WTC11 (cell line): ENCODE data around the gene CD46.

Experiments
- CREB1 ChIP-seq: sonication (generic); formaldehyde crosslinking; IDR thresholded peaks from 2 replicates; pipeline ENCODE4 v1.8.0; 2023; ENCODE audit warnings: mild to moderate bottlenecking, missing genetic modification reagents
- ETV6 ChIP-seq: sonication (generic); formaldehyde crosslinking; IDR thresholded peaks from 2 replicates; pipeline ENCODE4 v1.8.1; 2022; ENCODE audit warnings: mild to moderate bottlenecking, missing genetic modification reagents
- FOXP1 ChIP-seq: sonication (generic); formaldehyde crosslinking; IDR thresholded peaks from 2 replicates; pipeline ENCODE4 v1.8.0; 2022; ENCODE audit warnings: missing genetic modification reagents, mild to moderate bottlenecking, moderate library complexity, borderline replicate concordance
- NFYB ChIP-seq: sonication (generic); formaldehyde crosslinking; conservative IDR thresholded peaks from 2 replicates; pipeline ENCODE4 v1.8.0; 2022; ENCODE audit warnings: low read depth, missing genetic modification reagents
- PRDM15 ChIP-seq: sonication (generic); formaldehyde crosslinking; IDR thresholded peaks from 2 replicates; pipeline ENCODE4 v1.8.0; 2022; ENCODE audit warnings: missing genetic modification reagents
- PREB ChIP-seq: sonication (generic); formaldehyde crosslinking; IDR thresholded peaks from 2 replicates; pipeline ENCODE4 v1.8.1; 2022; ENCODE audit warnings: mild to moderate bottlenecking, missing genetic modification reagents, moderate library complexity, borderline replicate concordance
- RELA ChIP-seq: sonication (generic); formaldehyde crosslinking; IDR thresholded peaks from 2 replicates; pipeline ENCODE4 v1.8.1; 2022; ENCODE audit warnings: missing genetic modification reagents, mild to moderate bottlenecking, borderline replicate concordance
- SP1 ChIP-seq: sonication (generic); formaldehyde crosslinking; conservative IDR thresholded peaks from 2 replicates; pipeline ENCODE4 v1.8.1; 2022; ENCODE audit warnings: missing genetic modification reagents
- TEAD4 ChIP-seq: sonication (generic); formaldehyde crosslinking; IDR thresholded peaks from 2 replicates; pipeline ENCODE4 v1.8.0; 2022; ENCODE audit warnings: mild to moderate bottlenecking, missing genetic modification reagents
- ZNF396 ChIP-seq: fragments of 250-450 bp; sonication (Bioruptor Pico); IDR thresholded peaks from 2 replicates; pipeline ENCODE4 v1.8.0; 2021; ENCODE audit warnings: mild to moderate bottlenecking, moderate library complexity, borderline replicate concordance
- TF ChIP-seq, protein P1 (sequence below): sonication (generic); formaldehyde crosslinking; IDR thresholded peaks from 2 replicates; pipeline ENCODE4 v1.8.1; 2022; ENCODE audit warnings: low read depth, mild to moderate bottlenecking, moderate library complexity, missing genetic modification reagents, borderline replicate concordance
- TF ChIP-seq, protein P2 (sequence below): fragments of 200-600 bp; IDR thresholded peaks from 2 replicates; pipeline ENCODE4 v1.8.0; 2022; ENCODE audit warnings: antibody characterized with exemption
- TF ChIP-seq, protein P3 (sequence below): sonication (generic); formaldehyde crosslinking; IDR thresholded peaks from 2 replicates; pipeline ENCODE4 v1.8.1; 2023; ENCODE audit warnings: mild to moderate bottlenecking, missing genetic modification reagents, moderate library complexity

GRCh38 chr1:207841293-207841692, 89.4 kb downstream of the CD46 start:
- TF ChIP-seq, protein P1, sequence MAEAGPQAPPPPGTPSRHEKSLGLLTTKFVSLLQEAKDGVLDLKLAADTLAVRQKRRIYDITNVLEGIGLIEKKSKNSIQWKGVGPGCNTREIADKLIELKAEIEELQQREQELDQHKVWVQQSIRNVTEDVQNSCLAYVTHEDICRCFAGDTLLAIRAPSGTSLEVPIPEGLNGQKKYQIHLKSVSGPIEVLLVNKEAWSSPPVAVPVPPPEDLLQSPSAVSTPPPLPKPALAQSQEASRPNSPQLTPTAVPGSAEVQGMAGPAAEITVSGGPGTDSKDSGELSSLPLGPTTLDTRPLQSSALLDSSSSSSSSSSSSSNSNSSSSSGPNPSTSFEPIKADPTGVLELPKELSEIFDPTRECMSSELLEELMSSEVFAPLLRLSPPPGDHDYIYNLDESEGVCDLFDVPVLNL (CRISPR knock-in tag) = no peak
- TF ChIP-seq, protein P2, sequence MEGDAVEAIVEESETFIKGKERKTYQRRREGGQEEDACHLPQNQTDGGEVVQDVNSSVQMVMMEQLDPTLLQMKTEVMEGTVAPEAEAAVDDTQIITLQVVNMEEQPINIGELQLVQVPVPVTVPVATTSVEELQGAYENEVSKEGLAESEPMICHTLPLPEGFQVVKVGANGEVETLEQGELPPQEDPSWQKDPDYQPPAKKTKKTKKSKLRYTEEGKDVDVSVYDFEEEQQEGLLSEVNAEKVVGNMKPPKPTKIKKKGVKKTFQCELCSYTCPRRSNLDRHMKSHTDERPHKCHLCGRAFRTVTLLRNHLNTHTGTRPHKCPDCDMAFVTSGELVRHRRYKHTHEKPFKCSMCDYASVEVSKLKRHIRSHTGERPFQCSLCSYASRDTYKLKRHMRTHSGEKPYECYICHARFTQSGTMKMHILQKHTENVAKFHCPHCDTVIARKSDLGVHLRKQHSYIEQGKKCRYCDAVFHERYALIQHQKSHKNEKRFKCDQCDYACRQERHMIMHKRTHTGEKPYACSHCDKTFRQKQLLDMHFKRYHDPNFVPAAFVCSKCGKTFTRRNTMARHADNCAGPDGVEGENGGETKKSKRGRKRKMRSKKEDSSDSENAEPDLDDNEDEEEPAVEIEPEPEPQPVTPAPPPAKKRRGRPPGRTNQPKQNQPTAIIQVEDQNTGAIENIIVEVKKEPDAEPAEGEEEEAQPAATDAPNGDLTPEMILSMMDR = no peak
- TF ChIP-seq NFYB (CRISPR knock-in tag) (no peak), ETV6 (CRISPR knock-in tag) (no peak), RELA (CRISPR knock-in tag) (no peak), SP1 (no peak), PRDM15 (CRISPR knock-in tag) (no peak), FOXP1 (no peak), TEAD4 (CRISPR knock-in tag) (no peak), PREB (CRISPR knock-in tag) (no peak), ZNF396 (no peak), CREB1 (CRISPR knock-in tag) (no peak)
- TF ChIP-seq, protein P3, sequence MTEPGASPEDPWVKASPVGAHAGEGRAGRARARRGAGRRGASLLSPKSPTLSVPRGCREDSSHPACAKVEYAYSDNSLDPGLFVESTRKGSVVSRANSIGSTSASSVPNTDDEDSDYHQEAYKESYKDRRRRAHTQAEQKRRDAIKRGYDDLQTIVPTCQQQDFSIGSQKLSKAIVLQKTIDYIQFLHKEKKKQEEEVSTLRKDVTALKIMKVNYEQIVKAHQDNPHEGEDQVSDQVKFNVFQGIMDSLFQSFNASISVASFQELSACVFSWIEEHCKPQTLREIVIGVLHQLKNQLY (CRISPR knock-in tag) = no peak
